Measurements from ENCODE around the gene DCP2.

Gene DCP2

GRCh38 chr5:113042491-113043243, 66.1 kb downstream of the DCP2 start:
- no peak for ATAC-seq
- H3K27me3 Mint-ChIP-seq: no peaks in the 10 kb centered on the region
- H3K4me3 Mint-ChIP-seq: no peak overlapping the region
- H3K4me1 Mint-ChIP-seq: no peaks in the 10 kb centered on the region
- H3K9me3 Mint-ChIP-seq: no peaks in the 10 kb centered on the region
- H3K27ac Mint-ChIP-seq: no peak overlapping the region
- DNase-seq: no peak

- Mint-ChIP-seq H3K27me3 (no peaks in the 10 kb centered on the region), H3K9me3 (no peaks in the 10 kb centered on the region), H3K27ac (no peak overlapping the region), H3K4me3 (no peak overlapping the region), H3K4me1 (no peaks in the 10 kb centered on the region)
- peak; percentile 66 for ATAC-seq
- peak in 1 of 2 donors; percentile 29 for DNase-seq
These were observed 66.9 kb downstream of the DCP2 start for GRCh38 chr5:113043491-113043931.

GRCh38 chr5:113044776-113045465, 68.3 kb downstream of the DCP2 start:
- Mint-ChIP-seq H3K27me3 (no peaks in the 10 kb centered on the region), H3K9me3 (no peaks in the 10 kb centered on the region), H3K4me3 (no peak overlapping the region), H3K27ac (no peak overlapping the region), H3K4me1 (no peaks in the 10 kb centered on the region)
- no peak for DNase-seq
- no peak for ATAC-seq

- no peak for ATAC-seq
- Mint-ChIP-seq H3K9me3 (no peaks in the 10 kb centered on the region), H3K27ac (no peak overlapping the region), H3K4me3 (no peak overlapping the region), H3K4me1 (peaks cover 8% of the 10 kb centered on the region), H3K27me3 (no peaks in the 10 kb centered on the region)
- no peak for DNase-seq
These were observed 70.6 kb downstream of the DCP2 start for GRCh38 chr5:113047234-113047633.

- H3K27me3 Mint-ChIP-seq: no peaks in the 10 kb centered on the region
- DNase-seq (no peak), ATAC-seq (no peak)
- H3K27ac Mint-ChIP-seq: peak overlapping the region in 1 of 2 donors; percentile 49
- H3K4me3 Mint-ChIP-seq: no peak overlapping the region
- peaks cover 8% of the 10 kb centered on the region for H3K4me1 Mint-ChIP-seq
- no peaks in the 10 kb centered on the region for H3K9me3 Mint-ChIP-seq
These were observed 71.4 kb downstream of the DCP2 start for GRCh38 chr5:113047733-113048652.

GRCh38 chr5:113048931-113049330, 72.3 kb downstream of the DCP2 start:
- ATAC-seq: no peak
- Mint-ChIP-seq H3K9me3 (no peaks in the 10 kb centered on the region), H3K4me3 (no peak overlapping the region), H3K27me3 (no peaks in the 10 kb centered on the region), H3K27ac (no peak overlapping the region), H3K4me1 (peaks cover 8% of the 10 kb centered on the region)
- DNase-seq: no peak

GRCh38 chr5:113050721-113051382, 74.3 kb downstream of the DCP2 start:
- DNase-seq: no peak
- H3K27ac Mint-ChIP-seq: no peak overlapping the region
- ATAC-seq: peak; percentile 49
- H3K27me3 Mint-ChIP-seq: no peaks in the 10 kb centered on the region
- no peak overlapping the region for H3K4me3 Mint-ChIP-seq
- H3K9me3 Mint-ChIP-seq: no peaks in the 10 kb centered on the region
- H3K4me1 Mint-ChIP-seq: peaks cover 8% of the 10 kb centered on the region

- no peak overlapping the region for H3K4me3 Mint-ChIP-seq
- ATAC-seq (no peak), DNase-seq (no peak)
- H3K9me3 Mint-ChIP-seq: no peaks in the 10 kb centered on the region
- no peaks in the 10 kb centered on the region for H3K27me3 Mint-ChIP-seq
- H3K27ac Mint-ChIP-seq: no peak overlapping the region
- peaks cover 8% of the 10 kb centered on the region for H3K4me1 Mint-ChIP-seq
These were observed 75.6 kb downstream of the DCP2 start for GRCh38 chr5:113052041-113052795.

- Mint-ChIP-seq H3K27ac (no peak overlapping the region), H3K27me3 (no peaks in the 10 kb centered on the region), H3K9me3 (no peaks in the 10 kb centered on the region), H3K4me1 (peaks cover 8% of the 10 kb centered on the region), H3K4me3 (no peak overlapping the region)
- DNase-seq (no peak), ATAC-seq (no peak)
These were observed 77.0 kb downstream of the DCP2 start for GRCh38 chr5:113053511-113053995.

- Mint-ChIP-seq H3K9me3 (no peaks in the 10 kb centered on the region), H3K4me1 (peaks cover 14% of the 10 kb centered on the region), H3K4me3 (no peak overlapping the region), H3K27ac (no peak overlapping the region), H3K27me3 (no peaks in the 10 kb centered on the region)
- DNase-seq: no peak
- no peak for ATAC-seq
These were observed 78.3 kb downstream of the DCP2 start for GRCh38 chr5:113054899-113055298.

- Mint-ChIP-seq H3K27ac (peak overlapping the region in 1 of 2 donors; percentile 25), H3K27me3 (no peaks in the 10 kb centered on the region), H3K9me3 (no peaks in the 10 kb centered on the region), H3K4me3 (no peak overlapping the region), H3K4me1 (peaks cover 18% of the 10 kb centered on the region)
- peak; percentile 8 for ATAC-seq
- DNase-seq: no peak
These were observed 80.4 kb downstream of the DCP2 start for GRCh38 chr5:113056988-113057387.

GRCh38 chr5:113057557-113057984, 81.0 kb downstream of the DCP2 start:
- Mint-ChIP-seq H3K27me3 (no peaks in the 10 kb centered on the region), H3K9me3 (no peaks in the 10 kb centered on the region), H3K4me3 (no peak overlapping the region), H3K27ac (no peak overlapping the region), H3K4me1 (peaks cover 24% of the 10 kb centered on the region)
- no peak for DNase-seq
- no peak for ATAC-seq

- peaks cover 31% of the 10 kb centered on the region for H3K4me1 Mint-ChIP-seq
- DNase-seq: no peak
- H3K9me3 Mint-ChIP-seq: no peaks in the 10 kb centered on the region
- no peak overlapping the region for H3K4me3 Mint-ChIP-seq
- ATAC-seq: no peak
- no peak overlapping the region for H3K27ac Mint-ChIP-seq
- H3K27me3 Mint-ChIP-seq: no peaks in the 10 kb centered on the region
These were observed 81.7 kb downstream of the DCP2 start for GRCh38 chr5:113058269-113058668.

- H3K4me1 Mint-ChIP-seq: peaks cover 36% of the 10 kb centered on the region
- peak overlapping the region in 1 of 2 donors; percentile 10 for H3K27ac Mint-ChIP-seq
- H3K9me3 Mint-ChIP-seq: no peaks in the 10 kb centered on the region
- no peak for ATAC-seq
- no peaks in the 10 kb centered on the region for H3K27me3 Mint-ChIP-seq
- no peak overlapping the region for H3K4me3 Mint-ChIP-seq
- no peak for DNase-seq
These were observed 82.2 kb downstream of the DCP2 start for GRCh38 chr5:113058706-113059226.
